OCI-LY1 (cell line): ENCODE data around the gene HMGCLL1.

ENCODE experiments used
- EZH2 ChIP-seq: fragments of 200-600 bp; sonication (generic), shearing (Covaris generic); IDR thresholded peaks from 2 replicates; pipeline ENCODE4 v1.8.0; 2017; ENCODE audit warnings: borderline replicate concordance, mixed run types, mild to moderate bottlenecking, antibody characterized with exemption, low read length, moderate library complexity, mixed read lengths
- TF ChIP-seq, protein P1 (sequence below): fragments of 200-600 bp; sonication (generic), shearing (Covaris generic); IDR thresholded peaks from 2 replicates; pipeline ENCODE4 v1.5.1; 2017; ENCODE audit warnings: mild to moderate bottlenecking, antibody characterized with exemption, low read length, moderate library complexity, mixed read lengths

DNA sequence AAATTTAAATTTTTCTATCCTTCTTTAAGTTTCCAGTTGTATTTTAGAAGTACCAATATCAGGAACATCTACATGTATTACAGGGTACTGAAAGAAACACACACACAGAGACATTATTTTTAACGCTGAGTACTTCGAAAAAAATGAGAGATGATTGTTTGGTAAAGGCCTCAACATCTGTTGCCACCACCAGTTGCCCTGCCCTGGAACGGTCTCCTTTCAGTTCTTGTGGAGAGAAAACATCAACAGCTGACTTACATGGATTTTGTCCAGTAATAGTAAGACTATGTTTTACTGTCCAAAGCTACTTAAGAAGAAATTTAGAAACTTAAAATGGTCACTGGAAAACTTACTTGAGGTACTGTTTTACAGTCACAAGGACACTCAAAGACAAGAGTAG lies 16.7 kb downstream of the HMGCLL1 start:
- TF ChIP-seq, protein P1, sequence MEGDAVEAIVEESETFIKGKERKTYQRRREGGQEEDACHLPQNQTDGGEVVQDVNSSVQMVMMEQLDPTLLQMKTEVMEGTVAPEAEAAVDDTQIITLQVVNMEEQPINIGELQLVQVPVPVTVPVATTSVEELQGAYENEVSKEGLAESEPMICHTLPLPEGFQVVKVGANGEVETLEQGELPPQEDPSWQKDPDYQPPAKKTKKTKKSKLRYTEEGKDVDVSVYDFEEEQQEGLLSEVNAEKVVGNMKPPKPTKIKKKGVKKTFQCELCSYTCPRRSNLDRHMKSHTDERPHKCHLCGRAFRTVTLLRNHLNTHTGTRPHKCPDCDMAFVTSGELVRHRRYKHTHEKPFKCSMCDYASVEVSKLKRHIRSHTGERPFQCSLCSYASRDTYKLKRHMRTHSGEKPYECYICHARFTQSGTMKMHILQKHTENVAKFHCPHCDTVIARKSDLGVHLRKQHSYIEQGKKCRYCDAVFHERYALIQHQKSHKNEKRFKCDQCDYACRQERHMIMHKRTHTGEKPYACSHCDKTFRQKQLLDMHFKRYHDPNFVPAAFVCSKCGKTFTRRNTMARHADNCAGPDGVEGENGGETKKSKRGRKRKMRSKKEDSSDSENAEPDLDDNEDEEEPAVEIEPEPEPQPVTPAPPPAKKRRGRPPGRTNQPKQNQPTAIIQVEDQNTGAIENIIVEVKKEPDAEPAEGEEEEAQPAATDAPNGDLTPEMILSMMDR: no peak
- no peak for TF ChIP-seq EZH2
